ENCODE data around the gene SPATA46.
A peak's percentile ranks its signal among the peaks of the same experiment; 100 is the strongest.

Gene SPATA46

GRCh38 chr1:162391790-162392563 is 15.3 kb upstream of the SPATA46 start:
- DNase-seq = peak in 9 of 56 donors; percentile 1 to 42 (median 11)

- DNase-seq = no peak
These were observed 13.9 kb upstream of the SPATA46 start for GRCh38 chr1:162390396-162391185.

GRCh38 chr1:162389971-162390370 is 13.3 kb upstream of the SPATA46 start:
- no peak for DNase-seq

GRCh38 chr1:162389021-162389818 is 12.6 kb upstream of the SPATA46 start:
- no peak for DNase-seq

GRCh38 chr1:162388615-162389014 is 12.0 kb upstream of the SPATA46 start:
- no peak for DNase-seq

DNA sequence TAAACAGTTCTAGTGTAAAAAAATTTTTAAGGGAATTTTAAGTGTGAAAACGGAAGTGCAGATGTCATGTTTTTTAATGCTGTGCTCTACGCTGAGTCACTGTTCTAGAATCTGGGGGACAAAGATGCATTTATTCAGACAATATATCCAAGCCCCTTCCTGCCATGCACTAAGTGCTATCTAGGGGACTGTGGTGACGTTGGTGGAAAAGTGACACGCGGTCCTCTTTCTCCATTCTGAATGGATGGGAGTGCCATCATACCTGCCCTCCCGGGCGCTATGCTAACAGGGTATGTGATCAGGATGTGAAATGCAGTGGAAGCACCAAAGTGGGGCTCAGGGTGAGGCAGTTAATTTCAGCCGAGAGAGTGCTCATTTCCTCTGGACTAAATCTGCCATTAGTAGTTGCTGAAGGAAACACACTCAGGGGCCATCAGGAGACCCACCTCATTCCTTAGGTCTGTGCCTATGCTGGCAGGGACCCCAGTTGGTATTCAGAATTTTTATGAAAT is 11.5 kb upstream of the SPATA46 start:
- no peak for DNase-seq

DNA sequence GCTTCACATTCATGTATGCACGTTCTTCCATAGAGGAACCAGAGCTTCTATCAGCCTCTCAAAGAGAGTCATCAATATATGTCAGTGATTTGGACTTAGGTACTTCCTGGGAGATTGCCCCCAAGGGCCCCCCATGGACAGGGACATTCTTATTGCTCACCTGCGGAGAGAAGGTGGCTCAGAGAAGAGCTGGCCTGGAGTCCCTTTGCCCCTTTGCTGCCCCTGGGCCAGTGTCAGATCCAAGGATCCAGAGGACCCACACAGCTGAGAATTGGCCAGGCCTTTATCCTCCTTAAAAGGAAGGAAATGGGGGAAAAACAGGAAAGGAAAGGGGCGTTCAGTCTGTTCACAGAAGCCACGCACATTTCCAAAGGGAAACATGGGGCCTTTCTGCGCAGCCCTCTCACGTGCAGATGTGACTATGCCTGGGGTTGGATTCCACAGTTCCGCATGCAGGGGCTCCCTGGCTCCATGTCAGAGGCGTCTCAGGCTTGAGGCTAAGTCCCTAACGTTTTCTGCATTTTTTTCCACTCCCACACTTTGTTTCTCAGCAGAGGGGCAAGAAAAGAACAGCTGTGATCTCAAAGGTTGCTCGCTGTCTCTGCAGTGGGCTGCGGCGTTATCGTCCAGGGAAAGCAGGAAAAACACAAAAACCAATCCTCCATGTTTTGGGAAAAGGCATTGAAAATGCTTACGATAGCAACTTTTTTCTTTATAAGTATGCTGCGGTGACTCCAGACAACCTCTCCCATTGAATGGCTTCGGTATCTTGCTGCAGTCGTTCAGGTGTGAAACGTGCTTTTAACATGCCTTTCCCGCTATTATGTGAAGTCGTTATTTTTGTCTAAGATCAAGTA is 10.8 kb upstream of the SPATA46 start:
- no peak for DNase-seq

DNA sequence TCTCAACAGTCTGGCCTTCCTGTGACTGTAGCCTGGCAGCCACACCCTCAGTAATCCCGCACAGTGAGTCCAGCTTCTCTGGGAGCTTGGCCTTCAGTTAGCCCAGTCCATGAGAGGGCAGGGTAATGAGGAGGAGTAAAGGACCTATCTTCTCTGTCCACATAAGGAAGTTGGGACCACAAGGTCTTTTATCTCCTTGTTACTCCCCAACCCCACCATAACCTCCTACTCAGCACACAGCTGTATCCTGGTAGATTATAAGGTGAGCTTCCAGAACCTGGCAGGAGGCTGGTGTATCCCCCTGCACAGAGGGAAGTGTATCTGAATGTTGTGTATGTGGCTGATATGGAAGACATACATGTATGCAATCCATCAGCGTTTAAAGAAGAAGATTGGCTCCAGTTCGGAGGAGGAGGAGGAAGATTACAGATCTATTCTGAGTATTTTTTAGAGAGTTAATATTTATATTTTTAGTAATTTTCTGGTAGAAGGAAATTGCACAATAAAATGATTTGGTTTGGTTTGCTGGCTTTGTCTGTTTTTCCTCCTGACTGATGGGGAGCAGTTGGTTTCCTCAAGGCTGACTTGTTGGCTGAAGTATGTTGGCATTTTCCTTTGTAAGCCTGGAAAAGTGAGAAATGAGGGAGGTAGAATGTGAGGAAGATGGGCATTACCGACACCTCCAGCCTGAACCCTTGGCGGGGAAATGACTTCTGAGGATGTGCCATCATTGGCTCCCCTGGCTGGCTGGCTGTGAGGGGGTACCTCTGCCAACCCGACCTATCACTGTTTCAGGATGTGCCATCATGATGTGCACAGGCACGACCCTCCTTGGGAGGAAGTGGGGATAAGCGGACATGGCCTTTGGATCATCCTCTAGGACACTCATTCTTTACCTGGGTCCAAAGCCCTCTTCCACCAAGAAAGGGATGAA is 9.9 kb upstream of the SPATA46 start:
- no peak for DNase-seq

GRCh38 chr1:162385702-162386101 is 9.0 kb upstream of the SPATA46 start:
- no peak for DNase-seq

GRCh38 chr1:162385280-162385623 is 8.6 kb upstream of the SPATA46 start:
- no peak for DNase-seq

DNA sequence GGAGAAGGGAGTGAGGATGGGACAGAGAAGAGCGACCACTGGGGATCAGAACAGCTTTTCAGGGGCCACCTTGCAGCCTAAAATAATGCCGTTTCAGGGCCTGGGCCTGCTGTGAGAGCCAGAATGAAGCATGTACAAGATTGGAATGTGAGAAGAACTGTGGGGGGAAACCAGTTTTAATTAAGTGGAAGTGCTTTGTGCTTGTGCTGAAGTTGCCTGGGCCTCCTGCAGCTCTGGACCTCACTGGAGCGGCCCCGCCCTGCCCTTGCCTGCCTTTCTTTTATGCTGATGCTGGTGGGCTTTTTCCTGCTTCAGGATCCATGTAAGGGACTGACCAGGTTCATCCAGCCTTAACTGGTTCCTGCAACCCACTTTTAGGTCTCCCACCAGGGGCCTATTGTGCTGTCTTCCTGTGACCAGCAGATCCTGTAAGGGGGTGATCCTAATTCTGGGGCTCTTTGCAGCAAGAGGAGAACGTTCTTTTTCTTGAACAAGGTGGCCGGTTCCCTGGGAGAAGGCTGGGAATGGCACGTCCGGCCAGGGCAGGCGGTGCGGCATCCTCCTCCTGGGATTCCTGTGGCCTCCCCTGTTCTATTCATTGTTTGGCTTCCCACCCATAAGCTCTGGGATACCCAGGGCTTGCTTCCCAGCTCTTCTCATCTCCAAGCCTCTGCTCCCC is 8.1 kb upstream of the SPATA46 start:
- DNase-seq = no peak

GRCh38 chr1:162384116-162384515 is 7.5 kb upstream of the SPATA46 start:
- DNase-seq = no peak

- no peak for DNase-seq
These were observed 6.9 kb upstream of the SPATA46 start for GRCh38 chr1:162383516-162383915.

DNA sequence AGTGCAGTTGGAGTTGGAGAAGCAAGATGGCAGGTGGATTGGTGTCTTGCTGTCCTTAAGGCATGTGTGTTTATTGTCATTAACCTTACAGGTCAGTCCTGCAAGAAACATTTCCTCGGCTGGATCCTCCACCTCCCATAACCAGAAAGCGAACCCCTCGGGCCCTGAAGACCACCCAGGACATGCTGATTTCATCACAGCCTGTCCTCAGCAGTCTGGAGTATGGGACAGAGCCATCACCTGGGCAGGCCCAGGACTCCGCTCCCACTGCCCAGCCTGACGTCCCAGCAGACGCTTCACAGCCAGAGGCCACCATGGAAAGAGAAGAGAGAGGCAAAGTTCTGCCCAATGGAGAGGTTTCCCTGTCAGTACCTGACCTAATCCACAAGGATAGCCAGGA is 6.4 kb upstream of the SPATA46 start:
- DNase-seq = no peak

- DNase-seq = no peak
These were observed 5.5 kb upstream of the SPATA46 start for GRCh38 chr1:162381941-162382750.

DNA sequence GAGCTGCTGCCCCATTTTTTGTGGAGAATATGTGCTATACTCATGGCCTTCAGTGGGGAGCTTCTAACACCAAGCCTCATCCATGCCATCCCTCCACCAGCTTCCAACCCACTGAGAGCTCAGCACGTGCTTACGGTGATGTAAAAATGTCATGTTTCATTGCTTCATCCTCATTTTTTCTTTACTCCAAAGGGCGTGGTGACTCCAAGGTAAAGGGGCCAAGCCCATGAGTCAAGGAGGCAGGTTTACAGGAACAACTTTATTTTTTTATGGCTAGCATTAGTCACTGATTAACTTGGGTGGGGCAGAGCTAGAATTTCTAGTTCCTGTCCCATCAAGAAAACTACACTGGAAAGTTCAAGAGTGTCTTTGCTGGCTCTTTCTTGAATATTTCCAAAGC is 4.7 kb upstream of the SPATA46 start, which contains the start of gene C1orf226:
Gene C1orf226 (plus strand): TSS at position 346 of the 400 bp plus-strand sequence. CDS start 174 bp downstream, outside the sequence.
- no peak for DNase-seq

GRCh38 chr1:162380061-162380846 is 3.6 kb upstream of the SPATA46 start:
- no peak for DNase-seq

Measured in amygdala (tissue), 56 donors.